Measurements from ENCODE around the gene IFT43. TPM values are rescaled to one million over a fixed set of nuclear protein-coding genes. Genes with fewer than 3 reads are reported as not detected.
A peak's percentile ranks its signal among the peaks of the same experiment; 100 is the strongest.

IFT43 gene
- polyA plus RNA-seq, 3 donors = 21.5 to 38.9 (median 33.3) TPM

GRCh38 chr14:75979071-75979571 lies 6.4 kb upstream of the IFT43 start:
- no peak overlapping the region for H3K27ac ChIP-seq (ENCODE audit: low read depth, low read length)
- WGBS, 3 donors = 25 to 60% (median 29%) methylated on average over 14 of the region's 14 CpGs

- WGBS, 3 donors = 53 to 64% (median 56%) methylated on average over 27 of the region's 27 CpGs
- H3K27ac ChIP-seq (ENCODE audit: low read depth, low read length) = no peak overlapping the region
Observed at GRCh38 chr14:75979648-75980565, 5.7 kb upstream of the IFT43 start.

- H3K27ac ChIP-seq (ENCODE audit: low read depth, low read length) = peak overlapping the region; percentile 80
- 27 to 57% (median 53%) methylated on average over 8 of the region's 8 CpGs for WGBS, 3 donors
Observed at GRCh38 chr14:75980856-75981255, 4.7 kb upstream of the IFT43 start.

- peak within 1 kb of the TSS; percentile 80 for H3K27ac ChIP-seq (ENCODE audit: low read depth, low read length)
- WGBS, 3 donors = 1 to 2% (median 1%) methylated on average over 26 of the region's 26 CpGs
Observed at GRCh38 chr14:75981426-75982265, 3.9 kb upstream of the IFT43 start, which contains the start of gene TGFB3. Gene TGFB3, minus strand, starts transcription at chr14:75981995. Its CDS starts 1,102 bp downstream, at chr14:75980893.

- 0 to 1% (median 0%) methylated on average over 66 to 77 of the region's 77 CpGs for whole genome bisulfite sequencing, 3 donors
- H3K27ac ChIP-seq (ENCODE audit: low read depth, low read length) = peak overlapping the region; percentile 71
Observed at GRCh38 chr14:75982266-75983018, 3.1 kb upstream of the IFT43 start.

GRCh38 chr14:75983019-75983358 lies 2.6 kb upstream of the IFT43 start:
- WGBS, 3 donors = 36 to 44% (median 41%) methylated on average over 7 of the region's 7 CpGs
- H3K27ac ChIP-seq (ENCODE audit: low read depth, low read length) = no peak overlapping the region

GRCh38 chr14:75984674-75985073 lies 889 bp upstream of the IFT43 start:
- no peak overlapping the region for H3K27ac ChIP-seq (ENCODE audit: low read depth, low read length)
- WGBS, 3 donors = 34 to 79% (median 68%) methylated on average over 2 of the region's 2 CpGs

GRCh38 chr14:75986439-75986765 lies 839 bp downstream of the IFT43 start:
- 8 to 27% (median 26%) methylated on average over 6 of the region's 6 CpGs for WGBS, 3 donors
- no peak overlapping the region for H3K27ac ChIP-seq (ENCODE audit: low read depth, low read length)

GRCh38 chr14:75987201-75987970 lies 1.8 kb downstream of the IFT43 start:
- WGBS, 3 donors = 74 to 85% (median 75%) methylated on average over 3 of the region's 3 CpGs
- no peak overlapping the region for H3K27ac ChIP-seq (ENCODE audit: low read depth, low read length)

GRCh38 chr14:75989134-75989533 lies 3.6 kb downstream of the IFT43 start:
- WGBS, 3 donors = 32 to 68% (median 33%) methylated on average over 6 of the region's 6 CpGs
- H3K27ac ChIP-seq (ENCODE audit: low read depth, low read length) = no peak overlapping the region

- peak overlapping the region; percentile 65 for H3K27ac ChIP-seq (ENCODE audit: low read depth, low read length)
- WGBS, 3 donors = 95 to 99% (median 96%) methylated on average over 4 of the region's 4 CpGs
Observed at GRCh38 chr14:75990297-75990696, 4.7 kb downstream of the IFT43 start.

GRCh38 chr14:75991753-75992152 lies 6.2 kb downstream of the IFT43 start:
- 79 to 87% (median 82%) methylated on average over 4 of the region's 4 CpGs for WGBS, 3 donors
- H3K27ac ChIP-seq (ENCODE audit: low read depth, low read length) = no peak overlapping the region

GRCh38 chr14:75993567-75994041 lies 8.0 kb downstream of the IFT43 start:
- WGBS, 3 donors = 86 to 97% (median 92%) methylated on average over 1 of the region's 1 CpG
- H3K27ac ChIP-seq (ENCODE audit: low read depth, low read length) = no peak overlapping the region

GRCh38 chr14:75995372-75996041 lies 9.9 kb downstream of the IFT43 start:
- H3K27ac ChIP-seq (ENCODE audit: low read depth, low read length) = no peak overlapping the region
- 56 to 83% (median 66%) methylated on average over 17 of the region's 17 CpGs for WGBS, 3 donors

GRCh38 chr14:75996488-75996887 lies 10.9 kb downstream of the IFT43 start:
- no peak overlapping the region for H3K27ac ChIP-seq (ENCODE audit: low read depth, low read length)

GRCh38 chr14:75999511-76000190 lies 14.1 kb downstream of the IFT43 start:
- WGBS, 3 donors = 68 to 89% (median 71%) methylated on average over 6 of the region's 6 CpGs

More at GRCh38 chr14:75996488-75996887, 10.9 kb downstream of the IFT43 start:
- WGBS, 3 donors = 41 to 89% (median 76%) methylated on average over 1 of the region's 1 CpG

GRCh38 chr14:76002383-76002782 lies 16.8 kb downstream of the IFT43 start:
- 85 to 100% (median 91%) methylated on average over 1 of the region's 1 CpG for WGBS, 3 donors
- H3K27ac ChIP-seq (ENCODE audit: low read depth, low read length) = no peak overlapping the region

More at GRCh38 chr14:75999511-76000190, 14.1 kb downstream of the IFT43 start:
- H3K27ac ChIP-seq (ENCODE audit: low read depth, low read length) = no peak overlapping the region
